SK-N-SH treated with all-trans-retinoic acid at 6 μM for 48 hours (cell line): ENCODE measurements around the gene ZNF316.

Experiments
- ATAC-seq: fragments of 200-7000 bp; cut with Tn5 transposase; 3 replicates; pipeline ENCODE4 v1.9.1; 2020; ENCODE audit warnings: mild to moderate bottlenecking, moderate library complexity
- ARNTL ChIP-seq: fragments of 450-650 bp; formaldehyde crosslinking; IDR thresholded peaks from 2 replicates; pipeline ENCODE4 v1.5.0; 2020; ENCODE audit warnings: low read depth, mild to moderate bottlenecking, moderate library complexity, borderline replicate concordance
- CSDC2 ChIP-seq: fragments of 250-450 bp; sonication (Bioruptor Pico); IDR thresholded peaks from 2 replicates; pipeline ENCODE4 v1.5.0; 2020; ENCODE audit warnings: mild to moderate bottlenecking, moderate library complexity
- GLIS3 ChIP-seq: fragments of 250-450 bp; sonication (Bioruptor Pico); IDR thresholded peaks from 2 replicates; pipeline ENCODE4 v1.5.0; 2020; ENCODE audit warnings: mild to moderate bottlenecking, moderate library complexity
- OSR1 ChIP-seq: fragments of 250-450 bp; sonication (Bioruptor Pico); IDR thresholded peaks from 2 replicates; pipeline ENCODE4 v1.8.0; 2022; ENCODE audit warnings: moderate library complexity, mild to moderate bottlenecking, inconsistent platforms
- PPARA ChIP-seq: fragments of 250-450 bp; sonication (Bioruptor Pico); IDR thresholded peaks from 2 replicates; pipeline ENCODE4 v1.5.0; 2020; ENCODE audit warnings: mild to moderate bottlenecking, borderline replicate concordance
- RARB ChIP-seq: fragments of 250-450 bp; sonication (Bioruptor Pico); IDR thresholded peaks from 2 replicates; pipeline ENCODE4 v1.8.0; 2021; ENCODE audit warnings: mild to moderate bottlenecking, moderate library complexity
- SNAI2 ChIP-seq: fragments of 250-450 bp; sonication (Bioruptor Pico); IDR thresholded peaks from 2 replicates; pipeline ENCODE4 v1.5.0; 2020; ENCODE audit warnings: mild to moderate bottlenecking, moderate library complexity
- TCF4 ChIP-seq: fragments of 250-450 bp; sonication (Bioruptor Pico); IDR thresholded peaks from 2 replicates; pipeline ENCODE4 v1.8.0; 2021; ENCODE audit warnings: mild to moderate bottlenecking, moderate library complexity, borderline replicate concordance
- TOX ChIP-seq: fragments of 250-450 bp; sonication (Bioruptor Pico); IDR thresholded peaks from 2 replicates; pipeline ENCODE4 v1.8.0; 2021; ENCODE audit warnings: mild to moderate bottlenecking, moderate library complexity, borderline replicate concordance
- ZC3H10 ChIP-seq: fragments of 250-450 bp; sonication (Bioruptor Pico); IDR thresholded peaks from 2 replicates; pipeline ENCODE4 v1.5.1; 2021; ENCODE audit warnings: mild to moderate bottlenecking, moderate library complexity
- ZFP3 ChIP-seq: fragments of 250-450 bp; sonication (Bioruptor Pico); IDR thresholded peaks from 2 replicates; pipeline ENCODE4 v1.5.0; 2020; ENCODE audit warnings: mild to moderate bottlenecking, moderate library complexity
- ZNF565 ChIP-seq: fragments of 450-650 bp; formaldehyde crosslinking; conservative IDR thresholded peaks from 2 replicates; pipeline ENCODE4 v1.5.0; 2020; ENCODE audit warnings: low read depth, mild to moderate bottlenecking, moderate library complexity
- ZNF70 ChIP-seq: fragments of 450-650 bp; formaldehyde crosslinking; IDR thresholded peaks from 2 replicates; pipeline ENCODE4 v1.5.0; 2020; ENCODE audit warnings: mild to moderate bottlenecking, moderate library complexity
- ZNF8 ChIP-seq: fragments of 450-650 bp; formaldehyde crosslinking; IDR thresholded peaks from 2 replicates; pipeline ENCODE4 v1.5.0; 2020; ENCODE audit warnings: mild to moderate bottlenecking, moderate library complexity
- TF ChIP-seq, protein P1 (sequence below): fragments of 250-450 bp; sonication (Bioruptor Pico); IDR thresholded peaks from 2 replicates; pipeline ENCODE4 v1.5.1; 2021; ENCODE audit warnings: mild to moderate bottlenecking, moderate library complexity
- TF ChIP-seq, protein P2 (sequence below): fragments of 250-450 bp; sonication (Bioruptor Pico); IDR thresholded peaks from 2 replicates; pipeline ENCODE4 v1.8.0; 2021; ENCODE audit warnings: low read depth, mild to moderate bottlenecking, moderate library complexity, borderline replicate concordance
- TF ChIP-seq, protein P3 (sequence below): fragments of 250-450 bp; sonication (Bioruptor Pico); IDR thresholded peaks from 2 replicates; pipeline ENCODE4 v1.5.1; 2020; ENCODE audit warnings: low read depth, mild to moderate bottlenecking, moderate library complexity
- TF ChIP-seq, protein P4 (sequence below): fragments of 250-450 bp; sonication (Bioruptor Pico); IDR thresholded peaks from 2 replicates; pipeline ENCODE4 v1.8.0; 2020; ENCODE audit warnings: mild to moderate bottlenecking, moderate library complexity, borderline replicate concordance

Gene ZNF316

DNA sequence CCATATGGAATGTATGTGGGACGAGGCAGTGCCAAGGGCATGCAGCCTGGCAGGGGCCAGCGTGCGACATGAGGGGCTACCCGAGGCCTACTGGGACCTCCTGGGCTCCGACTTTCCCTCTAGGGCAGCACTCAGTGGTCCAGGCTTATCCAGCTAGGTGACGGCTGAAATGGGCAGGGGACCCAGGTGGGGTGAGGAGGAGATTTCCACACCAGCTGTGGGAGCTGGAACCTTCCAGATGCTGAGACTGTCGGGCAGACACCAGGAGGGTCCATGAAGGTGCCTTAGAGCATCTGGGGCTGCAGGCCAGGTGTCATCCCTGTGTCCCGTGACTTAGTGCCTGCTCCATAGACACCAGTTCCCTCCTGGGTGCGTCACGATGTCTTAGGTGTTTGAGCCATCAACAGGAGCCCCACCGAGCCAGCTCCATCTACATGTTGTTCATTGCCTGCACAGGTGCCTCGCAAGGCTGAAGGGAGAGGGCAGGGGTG is 13.4 kb downstream of the ZNF316 start:
- no peak for TF ChIP-seq RARB (CRISPR knock-in tag)
- TF ChIP-seq, protein P1, sequence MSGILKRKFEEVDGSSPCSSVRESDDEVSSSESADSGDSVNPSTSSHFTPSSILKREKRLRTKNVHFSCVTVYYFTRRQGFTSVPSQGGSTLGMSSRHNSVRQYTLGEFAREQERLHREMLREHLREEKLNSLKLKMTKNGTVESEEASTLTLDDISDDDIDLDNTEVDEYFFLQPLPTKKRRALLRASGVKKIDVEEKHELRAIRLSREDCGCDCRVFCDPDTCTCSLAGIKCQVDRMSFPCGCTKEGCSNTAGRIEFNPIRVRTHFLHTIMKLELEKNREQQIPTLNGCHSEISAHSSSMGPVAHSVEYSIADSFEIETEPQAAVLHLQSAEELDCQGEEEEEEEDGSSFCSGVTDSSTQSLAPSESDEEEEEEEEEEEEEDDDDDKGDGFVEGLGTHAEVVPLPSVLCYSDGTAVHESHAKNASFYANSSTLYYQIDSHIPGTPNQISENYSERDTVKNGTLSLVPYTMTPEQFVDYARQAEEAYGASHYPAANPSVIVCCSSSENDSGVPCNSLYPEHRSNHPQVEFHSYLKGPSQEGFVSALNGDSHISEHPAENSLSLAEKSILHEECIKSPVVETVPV, result no peak
- TF ChIP-seq ZNF8 (CRISPR knock-in tag), result no peak
- TF ChIP-seq SNAI2 (CRISPR knock-in tag), result no peak
- no peak for TF ChIP-seq CSDC2 (CRISPR knock-in tag)

GRCh38 chr7:6651851-6652445 is 14.8 kb downstream of the ZNF316 start:
- TF ChIP-seq ZNF70 (CRISPR knock-in tag) (no peak), OSR1 (CRISPR knock-in tag) (no peak), TCF4 (CRISPR knock-in tag) (no peak), ZFP3 (CRISPR knock-in tag) (no peak), ZC3H10 (CRISPR knock-in tag) (no peak)
- ATAC-seq, result no peak

More for the DNA sequence above, 13.4 kb downstream of the ZNF316 start:
- ATAC-seq, result no peak

DNA sequence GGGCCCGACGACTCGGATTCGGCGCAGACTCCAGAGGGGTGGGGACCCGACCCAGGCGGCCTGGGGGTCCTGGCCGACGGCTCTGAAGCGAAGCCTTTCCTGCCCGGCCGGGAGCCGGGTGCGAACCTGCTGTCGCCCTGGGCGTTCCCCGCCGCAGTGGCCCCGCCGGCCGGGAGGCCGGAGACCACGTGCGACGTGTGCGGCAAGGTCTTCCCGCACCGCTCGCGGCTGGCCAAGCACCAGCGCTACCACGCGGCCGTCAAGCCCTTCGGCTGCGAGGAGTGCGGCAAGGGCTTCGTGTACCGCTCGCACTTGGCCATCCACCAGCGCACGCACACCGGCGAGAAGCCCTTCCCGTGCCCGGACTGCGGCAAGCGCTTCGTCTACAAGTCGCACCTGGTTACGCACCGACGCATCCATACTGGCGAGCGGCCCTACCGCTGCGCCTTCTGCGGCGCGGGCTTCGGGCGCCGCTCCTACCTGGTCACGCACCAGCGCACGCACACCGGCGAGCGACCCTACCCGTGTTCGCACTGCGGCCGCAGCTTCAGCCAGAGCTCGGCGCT is 15.4 kb downstream of the ZNF316 start:
- ATAC-seq, result no peak
- TF ChIP-seq ZFP3 (CRISPR knock-in tag) (no peak), ZNF565 (CRISPR knock-in tag) (no peak), PPARA (no peak), ARNTL (CRISPR knock-in tag) (no peak), ZC3H10 (CRISPR knock-in tag) (no peak), GLIS3 (CRISPR knock-in tag) (no peak), TOX (CRISPR knock-in tag) (no peak), CSDC2 (CRISPR knock-in tag) (no peak), ZNF8 (CRISPR knock-in tag) (no peak), OSR1 (CRISPR knock-in tag) (no peak), SNAI2 (CRISPR knock-in tag) (no peak)
- TF ChIP-seq, protein P1, result no peak
- TF ChIP-seq, protein P2, sequence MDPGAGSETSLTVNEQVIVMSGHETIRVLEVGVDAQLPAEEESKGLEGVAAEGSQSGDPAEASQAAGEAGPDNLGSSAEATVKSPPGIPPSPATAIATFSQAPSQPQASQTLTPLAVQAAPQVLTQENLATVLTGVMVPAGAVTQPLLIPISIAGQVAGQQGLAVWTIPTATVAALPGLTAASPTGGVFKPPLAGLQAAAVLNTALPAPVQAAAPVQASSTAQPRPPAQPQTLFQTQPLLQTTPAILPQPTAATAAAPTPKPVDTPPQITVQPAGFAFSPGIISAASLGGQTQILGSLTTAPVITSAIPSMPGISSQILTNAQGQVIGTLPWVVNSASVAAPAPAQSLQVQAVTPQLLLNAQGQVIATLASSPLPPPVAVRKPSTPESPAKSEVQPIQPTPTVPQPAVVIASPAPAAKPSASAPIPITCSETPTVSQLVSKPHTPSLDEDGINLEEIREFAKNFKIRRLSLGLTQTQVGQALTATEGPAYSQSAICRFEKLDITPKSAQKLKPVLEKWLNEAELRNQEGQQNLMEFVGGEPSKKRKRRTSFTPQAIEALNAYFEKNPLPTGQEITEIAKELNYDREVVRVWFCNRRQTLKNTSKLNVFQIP (CRISPR knock-in tag), result no peak
- TF ChIP-seq, protein P3, sequence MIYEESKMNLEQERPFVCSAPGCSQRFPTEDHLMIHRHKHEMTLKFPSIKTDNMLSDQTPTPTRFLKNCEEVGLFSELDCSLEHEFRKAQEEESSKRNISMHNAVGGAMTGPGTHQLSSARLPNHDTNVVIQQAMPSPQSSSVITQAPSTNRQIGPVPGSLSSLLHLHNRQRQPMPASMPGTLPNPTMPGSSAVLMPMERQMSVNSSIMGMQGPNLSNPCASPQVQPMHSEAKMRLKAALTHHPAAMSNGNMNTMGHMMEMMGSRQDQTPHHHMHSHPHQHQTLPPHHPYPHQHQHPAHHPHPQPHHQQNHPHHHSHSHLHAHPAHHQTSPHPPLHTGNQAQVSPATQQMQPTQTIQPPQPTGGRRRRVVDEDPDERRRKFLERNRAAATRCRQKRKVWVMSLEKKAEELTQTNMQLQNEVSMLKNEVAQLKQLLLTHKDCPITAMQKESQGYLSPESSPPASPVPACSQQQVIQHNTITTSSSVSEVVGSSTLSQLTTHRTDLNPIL (CRISPR knock-in tag), result no peak
- TF ChIP-seq, all 23 proteins: peak for 0

GRCh38 chr7:6653071-6654003 is 16.2 kb downstream of the ZNF316 start:
- TF ChIP-seq, protein P4, sequence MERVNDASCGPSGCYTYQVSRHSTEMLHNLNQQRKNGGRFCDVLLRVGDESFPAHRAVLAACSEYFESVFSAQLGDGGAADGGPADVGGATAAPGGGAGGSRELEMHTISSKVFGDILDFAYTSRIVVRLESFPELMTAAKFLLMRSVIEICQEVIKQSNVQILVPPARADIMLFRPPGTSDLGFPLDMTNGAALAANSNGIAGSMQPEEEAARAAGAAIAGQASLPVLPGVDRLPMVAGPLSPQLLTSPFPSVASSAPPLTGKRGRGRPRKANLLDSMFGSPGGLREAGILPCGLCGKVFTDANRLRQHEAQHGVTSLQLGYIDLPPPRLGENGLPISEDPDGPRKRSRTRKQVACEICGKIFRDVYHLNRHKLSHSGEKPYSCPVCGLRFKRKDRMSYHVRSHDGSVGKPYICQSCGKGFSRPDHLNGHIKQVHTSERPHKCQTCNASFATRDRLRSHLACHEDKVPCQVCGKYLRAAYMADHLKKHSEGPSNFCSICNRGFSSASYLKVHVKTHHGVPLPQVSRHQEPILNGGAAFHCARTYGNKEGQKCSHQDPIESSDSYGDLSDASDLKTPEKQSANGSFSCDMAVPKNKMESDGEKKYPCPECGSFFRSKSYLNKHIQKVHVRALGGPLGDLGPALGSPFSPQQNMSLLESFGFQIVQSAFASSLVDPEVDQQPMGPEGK (CRISPR knock-in tag), result no peak
- TF ChIP-seq RARB (CRISPR knock-in tag), result no peak
- TF ChIP-seq ZNF565 (CRISPR knock-in tag), result no peak
- no peak for TF ChIP-seq TOX (CRISPR knock-in tag)
- no peak for TF ChIP-seq TCF4 (CRISPR knock-in tag)
- no peak for ATAC-seq
